ENCODE measurements around the gene FBXW8. TPM values are rescaled to one million over a fixed set of nuclear protein-coding genes. Genes with fewer than 3 reads are reported as not detected.

The FBXW8 gene
- total RNA-seq, 1 experiment from 2014 or later = 18.3 TPM

- DNase-seq (ENCODE audit: low read depth) = no peak
Observed at GRCh38 chr12:117020536-117021220, 109.9 kb downstream of the FBXW8 start.

DNA sequence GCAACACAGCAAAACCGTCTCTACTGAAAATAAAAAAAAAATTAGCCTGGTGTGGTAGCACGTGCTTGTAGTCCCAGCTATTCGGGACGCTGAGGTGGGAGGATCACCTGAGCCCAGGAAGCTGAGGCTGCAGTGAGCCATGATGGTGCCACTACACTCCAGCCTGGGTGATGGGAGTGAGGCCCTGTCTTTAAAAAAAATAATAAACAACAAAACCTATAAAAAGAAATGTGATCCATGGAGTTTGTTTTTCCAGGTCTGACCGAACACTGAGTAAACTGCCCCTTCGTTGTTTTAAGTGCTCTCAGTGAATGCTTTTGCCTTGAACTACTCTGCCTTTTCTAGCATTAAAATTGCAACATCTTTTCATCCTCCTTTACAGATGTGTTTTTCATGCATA is 111.7 kb downstream of the FBXW8 start:
- no peak for DNase-seq (ENCODE audit: low read depth)

- DNase-seq (ENCODE audit: low read depth) = no peak
Observed at GRCh38 chr12:117023998-117024960, 113.5 kb downstream of the FBXW8 start.

- no peak for DNase-seq (ENCODE audit: low read depth)
Observed at GRCh38 chr12:117024961-117025480, 114.3 kb downstream of the FBXW8 start.

DNA sequence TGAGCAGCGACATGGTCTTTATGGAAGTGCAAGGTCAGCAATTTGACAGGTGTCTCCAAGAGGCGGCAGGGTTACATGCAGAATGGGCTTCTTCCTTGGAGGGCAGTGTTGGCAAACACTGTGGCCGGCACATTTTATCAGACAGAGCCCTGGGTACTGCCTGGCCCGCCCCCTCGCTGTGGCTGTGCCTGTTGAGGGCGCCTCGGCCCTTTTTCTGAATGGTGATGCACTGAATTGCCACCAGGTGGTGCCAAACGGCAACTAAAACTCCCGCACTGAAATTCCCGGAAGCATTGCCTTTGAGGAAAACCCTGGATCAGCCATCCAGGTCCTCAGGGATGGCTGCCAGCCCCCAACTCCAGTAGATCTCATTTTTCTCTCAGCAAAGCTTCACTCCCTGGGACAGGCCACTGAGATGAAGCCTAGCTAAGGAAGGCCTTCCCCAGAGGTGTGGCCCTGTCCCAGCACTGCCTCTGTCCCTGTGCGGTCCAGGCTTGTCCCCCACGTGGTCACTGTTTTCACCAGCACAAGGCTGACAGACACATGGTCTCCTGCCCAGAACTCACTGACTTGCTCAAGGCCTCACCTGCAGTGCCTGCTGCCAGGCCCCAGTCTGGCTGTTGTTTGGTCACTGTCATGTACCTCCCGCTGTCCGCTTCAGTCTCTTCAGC is 114.9 kb downstream of the FBXW8 start:
- DNase-seq (ENCODE audit: low read depth) = peak; percentile 53

DNA sequence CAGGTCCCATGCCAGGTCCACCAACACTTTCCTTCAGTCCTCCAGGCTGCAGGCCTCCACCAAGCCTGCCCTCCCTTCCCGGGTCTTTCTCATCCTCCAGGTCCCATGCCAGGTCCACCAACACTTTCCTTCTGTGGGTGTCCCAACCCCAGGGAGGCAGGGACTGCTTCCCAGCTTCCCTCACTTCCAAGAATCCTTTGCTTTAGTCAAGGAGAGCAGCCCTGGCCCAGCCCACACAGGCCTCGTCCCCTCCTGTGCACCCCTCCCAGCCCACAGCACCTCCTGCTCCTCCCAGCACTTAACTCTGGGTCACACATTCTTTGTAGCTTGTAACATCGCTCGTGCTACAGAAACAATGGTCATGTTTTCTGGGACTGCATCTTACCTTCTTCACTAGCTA is 115.6 kb downstream of the FBXW8 start:
- DNase-seq (ENCODE audit: low read depth) = no peak

- no peak for DNase-seq (ENCODE audit: low read depth)
Observed at GRCh38 chr12:117026921-117027250, 116.1 kb downstream of the FBXW8 start.

DNA sequence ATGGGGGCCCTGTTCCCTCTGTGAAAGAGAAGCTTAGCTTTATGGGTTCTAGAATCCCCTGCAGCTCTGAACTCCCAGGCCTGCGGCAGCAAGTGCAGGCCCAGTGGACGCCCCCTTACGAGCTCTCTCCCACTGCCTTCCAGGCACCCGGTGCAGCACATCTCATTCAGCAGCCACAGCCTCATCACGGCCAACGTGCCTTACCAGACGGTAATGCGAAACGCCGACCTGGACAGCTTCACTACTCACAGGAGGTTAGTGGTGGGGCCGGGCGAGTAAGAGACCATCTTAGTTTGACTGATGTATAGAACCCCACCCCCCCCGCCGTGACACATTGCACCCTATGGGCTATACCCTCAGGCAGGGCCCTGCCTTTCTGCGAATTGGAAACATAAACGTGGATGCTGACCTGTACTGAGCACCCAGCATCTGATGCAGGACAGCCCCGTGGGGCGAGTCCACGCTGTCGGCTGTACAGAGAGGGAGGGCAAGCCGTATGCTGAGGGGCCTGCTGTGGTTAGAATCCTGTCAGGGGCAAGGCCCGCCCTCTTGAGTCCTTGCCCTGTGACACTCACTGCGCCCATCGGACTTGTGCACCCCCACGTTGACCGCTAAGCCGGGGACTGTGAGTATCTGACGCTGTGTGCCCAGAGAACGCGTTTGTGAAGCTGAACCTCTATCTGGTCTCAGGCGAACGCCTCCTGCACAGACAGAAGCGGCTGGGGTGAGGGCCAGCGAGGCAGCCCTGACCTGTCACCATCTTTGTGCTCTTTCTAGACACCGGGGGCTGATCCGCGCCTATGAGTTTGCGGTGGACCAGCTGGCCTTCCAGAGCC is 116.7 kb downstream of the FBXW8 start:
- DNase-seq (ENCODE audit: low read depth) = no peak

- no peak for DNase-seq (ENCODE audit: low read depth)
Observed at GRCh38 chr12:117028254-117028653, 117.5 kb downstream of the FBXW8 start.

GRCh38 chr12:117030187-117030900 is 119.6 kb downstream of the FBXW8 start:
- no peak for DNase-seq (ENCODE audit: low read depth)

DNA sequence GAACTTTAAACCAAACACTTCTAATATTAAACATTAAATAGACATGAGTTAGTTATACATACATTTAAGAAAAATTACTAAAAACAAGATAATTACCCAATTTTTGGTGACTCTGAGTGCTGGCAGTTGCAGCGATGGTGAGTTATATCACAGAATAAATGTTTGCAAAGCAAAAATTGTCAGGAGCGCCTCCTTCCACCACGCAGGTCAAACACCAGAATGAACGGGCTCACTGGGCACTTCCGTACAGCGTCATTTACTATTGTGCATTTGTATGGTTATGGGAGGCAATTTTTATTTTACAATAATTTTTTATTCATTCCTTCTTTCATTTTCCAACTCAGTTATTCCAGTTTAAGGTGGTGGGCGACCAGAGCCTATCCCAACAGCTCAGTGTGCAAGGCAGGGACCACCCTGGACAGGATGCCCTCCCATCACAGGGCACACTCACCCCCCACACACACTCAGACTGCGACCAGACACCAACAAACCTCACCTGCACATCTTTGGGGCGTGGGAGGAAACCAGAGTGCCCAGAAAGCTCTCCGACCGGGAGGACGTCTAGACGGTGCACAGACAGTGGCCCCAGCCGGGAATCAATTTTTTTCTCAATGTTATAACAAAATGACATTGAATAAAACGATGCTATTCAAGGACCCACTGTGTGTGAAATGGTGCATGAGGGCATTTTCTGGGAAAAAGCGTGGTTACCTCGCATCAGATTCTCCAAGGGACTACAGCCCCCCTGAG is 121.3 kb downstream of the FBXW8 start:
- no peak for DNase-seq (ENCODE audit: low read depth)

GRCh38 chr12:117032593-117033381 is 122.0 kb downstream of the FBXW8 start:
- DNase-seq (ENCODE audit: low read depth) = no peak

DNA sequence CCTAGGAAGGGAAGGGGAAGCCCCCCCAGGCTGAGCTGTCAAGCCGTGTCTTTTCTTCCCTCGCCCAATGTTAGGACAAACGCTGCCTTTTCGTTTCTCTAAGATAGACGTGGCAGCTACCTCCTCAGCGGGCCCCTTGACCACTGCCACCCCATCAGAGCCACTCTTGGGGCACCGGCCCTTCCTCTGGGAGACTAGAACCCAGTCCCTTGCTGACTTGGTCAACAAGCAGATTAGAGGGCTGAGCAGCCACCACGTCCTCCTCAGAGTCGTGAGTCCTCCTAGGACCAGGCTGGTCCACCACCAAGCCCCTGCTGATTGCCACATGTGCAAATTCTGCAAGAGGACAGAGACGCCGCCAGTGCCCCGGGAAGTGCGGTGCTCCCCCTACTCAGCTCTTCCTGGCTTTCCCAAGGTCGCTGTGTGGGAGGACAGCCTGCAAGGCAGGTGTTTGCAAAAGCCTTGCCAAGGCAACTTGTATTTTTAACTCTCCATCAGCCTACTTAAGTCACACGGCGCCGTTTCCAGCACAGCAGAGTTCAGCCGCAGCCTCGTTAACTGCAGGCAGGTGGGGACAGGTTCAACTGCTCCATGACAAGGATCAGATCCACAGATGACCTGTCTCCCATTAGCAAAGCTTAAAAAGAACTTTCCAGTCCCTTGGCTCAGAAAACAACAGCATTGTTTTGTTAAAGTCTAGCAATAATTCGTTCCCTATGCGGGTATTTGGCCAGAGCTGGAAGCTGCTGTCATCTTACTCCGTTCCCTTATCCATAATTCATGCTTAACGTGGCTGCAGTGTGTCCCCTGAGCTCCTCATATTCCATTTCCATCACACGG is 122.9 kb downstream of the FBXW8 start:
- no peak for DNase-seq (ENCODE audit: low read depth)

DNA sequence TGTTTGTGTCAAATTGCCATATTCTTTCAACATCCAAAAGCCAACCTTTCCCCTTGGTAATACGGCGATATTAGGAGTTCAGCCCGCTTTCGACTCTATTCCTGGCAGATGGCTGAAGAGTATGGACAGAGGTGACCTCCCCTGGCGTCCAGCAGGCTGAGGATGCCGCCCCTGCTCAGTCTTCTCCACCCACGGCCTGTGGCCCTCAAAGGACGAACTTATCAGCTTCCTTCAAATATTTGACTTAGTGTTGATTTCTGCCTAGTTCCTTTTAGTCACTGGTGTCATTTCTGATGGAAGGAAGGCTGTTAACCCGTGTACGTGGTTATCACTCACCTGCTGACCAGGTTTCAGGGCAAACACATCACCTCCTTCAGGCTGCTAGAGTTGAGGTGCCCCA is 123.5 kb downstream of the FBXW8 start:
- no peak for DNase-seq (ENCODE audit: low read depth)

- no peak for DNase-seq (ENCODE audit: low read depth)
Observed at GRCh38 chr12:117034701-117035151, 124.0 kb downstream of the FBXW8 start.

- DNase-seq (ENCODE audit: low read depth) = no peak
Observed at GRCh38 chr12:117035287-117035686, 124.5 kb downstream of the FBXW8 start.

GRCh38 chr12:117036046-117036445 is 125.3 kb downstream of the FBXW8 start:
- DNase-seq (ENCODE audit: low read depth) = no peak

GRCh38 chr12:117036547-117036946 is 125.8 kb downstream of the FBXW8 start:
- DNase-seq (ENCODE audit: low read depth) = no peak

Measured in LHCN-M2 (cell line).